K562 (cell line): ENCODE measurements around the gene MAZ. TPM values are rescaled to one million over a fixed set of nuclear protein-coding genes. Genes with fewer than 3 reads are reported as not detected.
A peak's percentile ranks its signal among the peaks of the same experiment; 100 is the strongest.

Source experiments
- ATAC-seq: fragments of 200-7000 bp; cut with Tn5 transposase; 3 replicates; pipeline ENCODE4 v1.9.1; 2020; ENCODE audit warnings: moderate library complexity
- BruUV-seq: library from RNA; stranded (reverse); fragments of 400-500 nt; replicated peaks from 2 replicates; lab custom pipeline; 2021; lab: Mats Ljungman, UMichigan
- CTCF ChIA-PET: fragments of 300-600 bp; formaldehyde crosslinking; extraction: SDS; loops from one replicate; lab custom pipeline; 2021; ENCODE audit warnings: low intra/inter-chr PET ratio; lab: Yijun Ruan, JAX
- POLR2A ChIA-PET: fragments of 300-600, 350-650 bp; sonication (Branson Sonifier 250); formaldehyde crosslinking; extraction: SDS; loops from one replicate; lab custom pipeline; 2021; ENCODE audit warnings: antibody characterized with exemption, inconsistent platforms; lab: Yijun Ruan, JAX
- DNase-seq, 4 experiments: peaks; one replicate each; pipeline versions ENCODE4 v3.0.0 to v3.0.0-alpha.2; 2011 to 2018; ENCODE audit warnings: low spot score in 3 of 4, mixed read lengths in 3 of 4; ENCODE audit errors: extremely low read depth in 1 of 4
- FAIRE-seq: peaks from 2 replicates; lab custom pipeline; 2011; peaks lifted over from hg19 to GRCh38; lab: Jason Lieb, UNC
- H2AFZ ChIP-seq: 2 replicates; pipeline ENCODE4 v1.6.0; 2011; ENCODE audit warnings: low read depth, low read length, control low read depth, inconsistent platforms
- H3K27ac ChIP-seq: fragments of 200-600 bp; 3 replicates; pipeline ENCODE4 v1.8.0; 2011; ENCODE audit warnings: low read depth, mild to moderate bottlenecking, control low read depth, inconsistent platforms, low read length, moderate library complexity, mixed read lengths; ENCODE audit errors: extremely low read depth
- H3K27me3 ChIP-seq, 2 experiments: fragments of 300-600 bp in 1 of 2; 2 replicates in 1 of 2; 3 replicates in 1 of 2; pipeline versions ENCODE4 v1.6.0 to v1.8.0; 2011; ENCODE audit warnings: inconsistent platforms in 2 of 2, low read length in 2 of 2, mild to moderate bottlenecking in 1 of 2, mixed read lengths in 1 of 2, moderate library complexity in 1 of 2; ENCODE audit not compliant: control insufficient read depth in 2 of 2, insufficient read depth in 2 of 2
- H3K36me3 ChIP-seq: fragments of 300-600 bp; 3 replicates; pipeline ENCODE4 v1.8.0; 2011; ENCODE audit warnings: mild to moderate bottlenecking, low read length, inconsistent platforms; ENCODE audit not compliant: control insufficient read depth, insufficient read depth
- H3K4me1 ChIP-seq, 2 experiments: fragments of 200-600 bp in 1 of 2; replicated peaks in 1 of 2; 2 replicates in 1 of 2; 3 replicates in 1 of 2; pipeline versions ENCODE4 v1.5.1 to v1.8.0; 2011; ENCODE audit warnings: inconsistent platforms in 2 of 2, low read length in 2 of 2, mild to moderate bottlenecking in 1 of 2, mixed read lengths in 1 of 2, moderate library complexity in 1 of 2; ENCODE audit not compliant: control insufficient read depth in 2 of 2, insufficient read depth in 2 of 2
- H3K4me2 ChIP-seq: 2 replicates; pipeline ENCODE4 v1.6.1; 2011; ENCODE audit warnings: low read length, control low read depth, inconsistent platforms, mixed read lengths; ENCODE audit not compliant: insufficient read depth
- H3K4me3 ChIP-seq: fragments of 200-600 bp; sonication (generic), shearing (Covaris generic); 2 replicates; pipeline ENCODE4 v1.5.1; 2016; ENCODE audit warnings: control low read depth, inconsistent platforms
- H3K79me2 ChIP-seq: fragments of 200-600 bp; 3 replicates; pipeline ENCODE4 v1.8.0; 2011; ENCODE audit warnings: low read length, inconsistent platforms; ENCODE audit not compliant: control insufficient read depth, insufficient read depth
- H3K9ac ChIP-seq, 2 experiments: 2 replicates each; pipeline versions ENCODE4 v1.6.0 to v1.6.1; 2011; ENCODE audit warnings: low read depth in 2 of 2, low read length in 2 of 2, control low read depth in 1 of 2, inconsistent platforms in 1 of 2, mild to moderate bottlenecking in 1 of 2, mixed read lengths in 1 of 2; ENCODE audit not compliant: insufficient read depth in 1 of 2
- H3K9me1 ChIP-seq: one replicate; pipeline ENCODE4 v1.6.0; 2011; ENCODE audit warnings: inconsistent platforms, mild to moderate bottlenecking, low read length, moderate library complexity; ENCODE audit not compliant: control insufficient read depth, insufficient read depth
- H3K9me3 ChIP-seq: replicated peaks from 2 replicates; pipeline ENCODE4 v1.5.1; 2011; ENCODE audit warnings: low read depth, low read length, inconsistent platforms; ENCODE audit not compliant: control insufficient read depth, insufficient read depth
- H4K20me1 ChIP-seq: replicated peaks from 2 replicates; pipeline ENCODE4 v1.6.1; 2011; ENCODE audit warnings: low read length, inconsistent platforms, mixed read lengths; ENCODE audit not compliant: control insufficient read depth, insufficient read depth
- BHLHE40 ChIP-seq: IDR thresholded peaks from 2 replicates; pipeline ENCODE4 v1.6.1; 2011; ENCODE audit warnings: low read length, improper control_type of control experiment
- DIDO1 ChIP-seq: fragments of 450-650 bp; IDR thresholded peaks from 2 replicates; pipeline ENCODE4 v1.6.1; 2016; ENCODE audit warnings: low read depth, missing biosample characterization, missing genetic modification characterization
- ESRRB ChIP-seq: fragments of 250-450 bp; sonication (Bioruptor Pico); IDR thresholded peaks from 2 replicates; pipeline ENCODE4 v1.5.0; 2020; ENCODE audit warnings: mild to moderate bottlenecking, moderate library complexity, borderline replicate concordance
- HDAC8 ChIP-seq: fragments of 450-650 bp; IDR thresholded peaks from 2 replicates; pipeline ENCODE4 v1.6.1; 2016; ENCODE audit warnings: mild to moderate bottlenecking, missing genetic modification characterization, moderate library complexity, missing compliant biosample characterization
- KLF6 ChIP-seq: fragments of 250-450 bp; sonication (Bioruptor Pico); IDR thresholded peaks from 2 replicates; pipeline ENCODE4 v1.4.0; 2020; ENCODE audit warnings: mild to moderate bottlenecking, moderate library complexity, borderline replicate concordance
- MCM2 ChIP-seq: fragments of 450-650 bp; IDR thresholded peaks from 2 replicates; pipeline ENCODE4 v1.6.1; 2017; ENCODE audit warnings: low read depth, mild to moderate bottlenecking
- RBM34 ChIP-seq: fragments of 200-400 bp; formaldehyde crosslinking; IDR thresholded peaks from 2 replicates; pipeline ENCODE4 v1.6.1; 2018; ENCODE audit warnings: low read length, borderline replicate concordance; ENCODE audit not compliant: insufficient read depth
- RUNX1 ChIP-seq: sonication (generic); IDR thresholded peaks from 2 replicates; pipeline ENCODE4 v1.6.1; 2016; ENCODE audit warnings: antibody characterized with exemption, low read depth
- SMARCE1 ChIP-seq: fragments of 450-650 bp; IDR thresholded peaks from 2 replicates; pipeline ENCODE4 v1.7.1; 2016; ENCODE audit warnings: mild to moderate bottlenecking
- THRB ChIP-seq: fragments of 450-650 bp; formaldehyde crosslinking; conservative IDR thresholded peaks from 2 replicates; pipeline ENCODE4 v1.4.0; 2022; ENCODE audit warnings: mild to moderate bottlenecking, missing genetic modification characterization
- U2AF2 ChIP-seq: fragments of 200-400 bp; formaldehyde crosslinking; optimal IDR thresholded peaks from 2 replicates; pipeline ENCODE3; 2017; ENCODE audit warnings: low read depth, mild to moderate bottlenecking, low read length
- UBTF ChIP-seq, 2 experiments: IDR thresholded peaks; 2 replicates each; pipeline ENCODE4 v1.6.1; 2012; ENCODE audit warnings: improper control_type of control experiment in 2 of 2, low read depth in 2 of 2, low read length in 2 of 2, borderline replicate concordance in 1 of 2
- ZNF23 ChIP-seq: fragments of 250-450 bp; sonication (Bioruptor Pico); IDR thresholded peaks from 2 replicates; pipeline ENCODE4 v1.4.0; 2020; ENCODE audit warnings: mild to moderate bottlenecking
- ZNF232 ChIP-seq: sonication (generic); formaldehyde crosslinking; IDR thresholded peaks from 2 replicates; pipeline ENCODE4 v1.8.0; 2022; ENCODE audit warnings: mild to moderate bottlenecking, missing genetic modification reagents
- ZNF316 ChIP-seq: fragments of 450-650 bp; IDR thresholded peaks from 2 replicates; pipeline ENCODE4 v1.6.1; 2016
- ZNF511 ChIP-seq: sonication (generic); formaldehyde crosslinking; IDR thresholded peaks from 2 replicates; pipeline ENCODE4 v1.8.0; 2022; ENCODE audit warnings: mild to moderate bottlenecking, missing genetic modification reagents
- ZNF644 ChIP-seq: fragments of 200-800 bp; sonication (Bioruptor generic); IDR thresholded peaks from 2 replicates; pipeline ENCODE4 v1.6.1; 2016; ENCODE audit warnings: low read depth, missing genetic modification characterization, missing compliant biosample characterization
- ZNF766 ChIP-seq: fragments of 200-800 bp; sonication (Bioruptor generic); conservative IDR thresholded peaks from 2 replicates; pipeline ENCODE4 v1.6.1; 2016; ENCODE audit warnings: missing genetic modification characterization, missing compliant biosample characterization
- WGBS: fragments of 100-300 bp; shearing (Covaris generic); methylation state at CpG from one replicate; pipeline ENCODE4 v1.1.6; 2016; ENCODE audit warnings: low coverage, mixed read lengths; ENCODE audit not compliant: insufficient coverage; ENCODE audit errors: missing lambda C conversion rate; 5-methylcytosine and 5-hydroxymethylcytosine counted together
- in situ Hi-C: fragments of 300-500 bp; cut with MboI; formaldehyde crosslinking; loops from 4 replicates; pipeline ENCODE4 v1.15.0; 2018; ENCODE audit warnings: inconsistent platforms, mixed read lengths
- intact Hi-C: fragments of 100-400 bp; cut with micrococcal nuclease; formaldehyde crosslinking; loops from 2 replicates; pipeline ENCODE4 v1.14.2; 2022
- polyA plus RNA-seq, 8 experiments: library from polyadenylated mRNA; depleted of rRNA in 4 of 8; stranded (reverse) in 5 of 8; unstranded in 3 of 8; fragments of >200 nt; fragmentation: Nextera tagmentation in 2 of 8; fragmentation: Illumina TruSeq in 1 of 8; extraction: Ambion mirVana in 2 of 8; extraction: Trizol in 1 of 8; gene quantifications; 2 replicates each; pipeline versions ENCODE4 v1.2.1 to v1.2.3, GENCODE V29; 2011 to 2014; ENCODE audit warnings: inconsistent platforms in 1 of 8, missing spikeins in 1 of 8
- total RNA-seq, 7 experiments: library from RNA; depleted of rRNA in 6 of 7; stranded (reverse); fragments of >200 nt in 6 of 7; fragmentation: Illumina TruSeq in 2 of 7; extraction: Trizol in 2 of 7; gene quantifications; 2 replicates each; pipeline versions ENCODE4 v1.2.1 to v1.2.3, GENCODE V29; 2011 to 2021; ENCODE audit warnings: low replicate concordance in 1 of 7

MAZ gene
- total and polyA plus RNA-seq, 9 of the 15 experiments (the other 6 are each of a cell fraction or from before 2014, with no cell fraction given): 45.4 to 532 (median 250) TPM

- Histone ChIP-seq H4K20me1 (peaks cover 23% of the 10 kb centered on the region; the same call in 1 of the 2 replicates), H3K79me2 (peaks cover 47% of the 10 kb centered on the region), H3K27ac (peak overlapping the region; percentile 88), H3K9me1 (no peaks in the 10 kb centered on the region), H2AFZ (no peak overlapping the region), H3K36me3 (peaks cover 64% of the 10 kb centered on the region), H3K4me3 (peak overlapping the region; percentile 60), H3K9ac (peak overlapping the region; percentile 84 to 100), H3K27me3 (no peaks in the 10 kb centered on the region), H3K9me3 (no peaks in the 10 kb centered on the region), H3K4me2 (peak overlapping the region; percentile 91), H3K4me1 (peaks cover 42 to 59% of the 10 kb centered on the region in 2 experiments)
- FAIRE-seq (peak; percentile 70), ATAC-seq (0 out of 3 replicates have a peak, but pooled peaks have one; percentile 0), DNase-seq (peak; percentile 61 to 90 (median 70))
- intact Hi-C loops (loop anchor here (2.0 kb wide), 1 partner anchor 42 kb away; no protein-coding TSS in a partner anchor), in situ Hi-C loops (no loop called here)
- WGBS: under 1% methylated on average over 48 of the region's 99 CpGs
- ChIA-PET CTCF (interaction anchor here (0.7 to 1.1 kb wide), 2 partner anchors 10 to 336 kb away, joined by 3 read pairs; no protein-coding TSS in a partner anchor), POLR2A (interaction anchor here (0.5 to 2.7 kb wide), 5 partner anchors 9 to 165 kb away, joined by 3 to 8 read pairs (median 5); partner anchors contain the start of genes KIF22 and PAGR1)
- BruUV-seq: no TSS peak
- TF ChIP-seq THRB (no peak), ZNF511 (CRISPR knock-in tag) (peak; percentile 52; the same call in 1 of the 2 replicates), ZNF232 (CRISPR knock-in tag) (no peak), ZNF766 (CRISPR knock-in tag) (no peak), ESRRB (CRISPR knock-in tag) (no peak), MCM2 (no peak), ZNF644 (no peak), SMARCE1 (no peak), U2AF2 (no peak), ZNF23 (CRISPR knock-in tag) (no peak), ZNF316 (no peak), UBTF (IDR thresholded peaks at IDR 0.05; ENCODE audit: borderline replicate concordance in 1 of 2, low read depth in 2 of 2, low read length in 2 of 2) (peak in 1 of 2 experiments; percentile 47; a peak in 1 of 4 replicates), RBM34 (no peak), BHLHE40 (peak; percentile 23), HDAC8 (tag) (no peak), DIDO1 (no peak), RUNX1 (no peak), KLF6 (CRISPR knock-in tag) (no peak)
Measured at GRCh38 chr16:29806641-29807425, 504 bp downstream of the MAZ start.
